GM21717 (cell line): ENCODE measurements around the gene CRACDL.

Experiments used
- ATAC-seq: cut with Tn5 transposase; IDR thresholded peaks from one replicate; pipeline ENCODE4 v1.9.1; 2021; ENCODE audit warnings: mild to moderate bottlenecking, moderate library complexity; ENCODE audit not compliant: unreplicated experiment

Gene CRACDL

DNA sequence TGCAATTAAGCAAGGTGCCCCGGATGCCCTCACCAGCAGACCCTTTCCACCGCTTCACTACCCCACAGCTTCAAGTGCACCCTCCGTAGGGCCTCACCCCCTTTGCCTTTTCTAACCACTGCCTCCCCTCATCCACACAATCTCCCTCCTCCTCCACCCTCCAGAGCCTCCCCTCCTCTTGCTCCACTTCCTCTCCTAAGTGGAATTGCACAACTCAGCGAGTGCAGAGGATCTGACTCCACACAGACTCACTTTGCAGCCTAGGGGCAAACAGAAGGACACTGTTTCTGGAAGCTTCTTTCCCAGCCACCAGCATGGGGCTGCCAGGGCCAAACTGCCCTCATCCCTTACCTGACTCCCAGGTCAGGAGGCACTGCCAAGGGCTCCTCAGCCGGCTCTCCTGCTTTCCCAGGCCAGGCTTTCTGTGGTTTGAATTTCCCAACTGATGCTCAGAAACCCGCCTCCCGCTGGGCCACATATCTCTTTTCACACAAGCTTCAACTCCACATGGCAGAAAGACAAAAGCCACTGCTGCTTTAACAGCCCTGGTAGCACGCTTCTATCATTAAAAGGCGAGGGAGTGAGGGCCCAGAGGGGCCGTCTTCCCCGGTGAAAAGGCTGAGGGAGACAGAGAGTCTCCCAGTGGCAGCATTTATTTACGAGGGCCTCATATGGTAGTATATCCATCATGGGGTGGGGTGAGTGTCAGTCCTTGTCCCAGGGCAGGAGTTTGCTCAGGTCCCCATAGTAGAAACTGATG is 130.4 kb downstream of the CRACDL start:
- no peak for ATAC-seq

DNA sequence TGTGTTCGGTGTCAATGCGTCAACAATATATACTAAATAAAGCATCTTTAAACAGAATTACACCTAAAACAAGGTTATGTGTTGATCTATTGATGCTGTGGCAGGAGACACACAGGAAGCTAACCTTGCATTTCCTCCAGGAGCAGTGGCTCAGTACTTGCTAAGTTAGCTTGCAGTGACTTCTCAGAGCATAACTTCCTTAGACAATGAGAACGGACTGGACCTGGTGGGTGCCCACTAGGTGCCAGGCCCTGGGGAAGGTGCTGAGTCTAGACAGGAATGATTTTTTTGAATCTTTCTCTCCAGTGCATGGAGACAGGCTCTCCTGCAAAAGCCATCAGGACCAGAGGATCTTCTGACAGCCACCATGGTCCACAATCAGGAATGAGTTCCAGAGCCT is 131.3 kb downstream of the CRACDL start:
- no peak for ATAC-seq

GRCh38 chr2:98804265-98804650 is 131.8 kb downstream of the CRACDL start:
- no peak for ATAC-seq

GRCh38 chr2:98803405-98804264 is 132.4 kb downstream of the CRACDL start:
- no peak for ATAC-seq

DNA sequence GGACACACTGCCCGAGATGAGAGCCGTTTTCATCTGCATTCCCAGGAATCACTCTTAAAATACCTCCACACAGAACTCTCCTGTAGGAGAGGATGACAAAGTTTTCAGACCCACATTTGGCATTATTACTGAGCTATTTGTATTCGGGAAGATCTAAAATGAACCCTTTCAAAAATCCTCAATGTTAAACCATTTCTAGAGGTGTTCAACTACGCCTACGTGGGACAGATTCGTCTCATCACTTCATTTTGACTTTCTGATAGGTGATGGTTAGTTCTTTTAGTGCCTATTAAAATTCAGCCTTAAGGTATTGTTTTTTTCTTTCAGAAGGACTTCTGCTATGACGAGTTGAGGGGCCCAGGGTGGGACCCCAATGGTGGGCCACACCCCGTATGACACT is 133.7 kb downstream of the CRACDL start:
- ATAC-seq: no peak

DNA sequence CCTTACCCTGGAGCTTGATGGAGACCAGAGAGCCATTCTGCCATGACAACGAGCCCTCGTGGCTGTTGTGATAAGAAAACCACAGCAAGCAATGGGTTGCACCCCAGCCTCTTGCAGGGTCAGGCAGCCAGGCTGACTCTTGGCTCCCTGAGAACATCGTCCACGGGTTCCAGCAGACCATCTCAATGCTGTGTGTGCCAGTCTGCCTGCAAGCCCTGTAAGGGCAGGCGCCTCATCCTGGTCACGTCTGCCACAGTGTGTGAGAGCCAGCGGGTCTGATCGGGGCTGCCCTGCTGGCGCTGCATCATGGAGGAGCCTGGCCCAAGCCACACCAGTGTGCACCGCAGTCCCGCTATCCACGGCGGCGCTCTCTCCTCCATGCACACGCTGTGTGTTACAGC is 134.1 kb downstream of the CRACDL start:
- no peak for ATAC-seq

DNA sequence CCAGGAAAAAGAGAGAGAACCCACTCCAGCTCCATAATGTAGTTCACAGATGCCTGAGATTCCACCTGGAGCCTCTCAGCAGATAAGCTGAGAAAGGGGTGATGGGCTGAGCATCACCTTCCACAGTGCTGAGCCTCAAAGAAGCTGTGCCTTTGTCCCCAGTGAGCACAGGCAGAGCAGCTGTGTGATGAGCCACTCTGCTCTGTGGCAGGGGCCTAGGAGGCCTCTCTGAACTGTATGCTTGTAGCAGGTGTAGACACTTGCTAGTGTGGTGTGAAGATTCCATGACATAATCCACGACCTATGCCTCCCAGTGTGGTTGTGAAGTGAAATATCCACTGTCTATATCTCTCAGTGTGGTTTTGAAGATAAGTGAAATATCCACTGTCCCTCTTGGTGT is 134.7 kb downstream of the CRACDL start:
- ATAC-seq: no peak

GRCh38 chr2:98800330-98801064 is 135.5 kb downstream of the CRACDL start:
- ATAC-seq: no peak

GRCh38 chr2:98799375-98800329 is 136.4 kb downstream of the CRACDL start:
- ATAC-seq: no peak

DNA sequence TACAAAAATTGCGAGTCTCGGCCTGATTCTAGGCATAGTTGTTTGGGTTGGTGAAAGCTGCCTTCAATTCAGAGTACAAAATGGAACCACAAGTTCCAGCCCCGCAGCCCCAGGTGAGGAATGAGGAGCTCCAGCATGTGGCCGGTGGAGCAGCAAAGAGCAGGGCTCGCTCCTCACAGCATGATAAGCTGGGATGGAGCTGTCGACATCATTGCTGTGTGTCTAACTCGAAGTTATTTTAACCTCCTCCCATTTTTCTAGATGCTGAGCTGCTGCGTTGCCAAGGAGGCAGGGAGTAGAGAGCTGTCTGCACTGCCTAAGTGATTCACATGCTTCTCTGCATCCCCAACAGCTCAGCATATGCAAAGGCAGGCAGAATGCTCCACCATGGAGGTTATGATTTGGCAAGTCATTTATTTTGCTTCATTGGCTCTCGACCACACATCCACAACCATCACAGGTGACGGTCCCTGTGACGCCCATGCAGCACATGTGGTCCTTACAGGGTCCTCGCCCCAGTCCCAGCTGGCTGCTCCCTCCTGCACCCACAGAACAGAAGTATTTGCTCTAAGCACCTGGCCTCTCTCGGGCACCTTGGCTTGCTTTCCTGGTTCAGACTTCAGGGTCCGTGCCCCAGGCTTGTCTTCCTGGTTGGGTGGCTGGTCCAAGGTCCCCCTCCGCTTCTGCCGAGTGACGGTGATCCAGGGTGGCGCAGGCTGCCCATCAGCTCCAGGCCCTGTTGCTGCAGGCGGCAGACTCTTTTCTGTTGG is 139.1 kb downstream of the CRACDL start:
- no peak for ATAC-seq

GRCh38 chr2:98795891-98796676 is 139.9 kb downstream of the CRACDL start:
- ATAC-seq: no peak

- no peak for ATAC-seq
Observed at GRCh38 chr2:98793897-98794830, 141.9 kb downstream of the CRACDL start.

- no peak for ATAC-seq
Observed at GRCh38 chr2:98793275-98793674, 142.8 kb downstream of the CRACDL start.

- no peak for ATAC-seq
Observed at GRCh38 chr2:98790221-98790620, 145.8 kb downstream of the CRACDL start.

GRCh38 chr2:98787700-98788099 is 148.3 kb downstream of the CRACDL start:
- ATAC-seq: no peak

GRCh38 chr2:98786179-98786578 is 149.8 kb downstream of the CRACDL start:
- ATAC-seq: no peak

- no peak for ATAC-seq
Observed at GRCh38 chr2:98782570-98782969, 153.5 kb downstream of the CRACDL start.

DNA sequence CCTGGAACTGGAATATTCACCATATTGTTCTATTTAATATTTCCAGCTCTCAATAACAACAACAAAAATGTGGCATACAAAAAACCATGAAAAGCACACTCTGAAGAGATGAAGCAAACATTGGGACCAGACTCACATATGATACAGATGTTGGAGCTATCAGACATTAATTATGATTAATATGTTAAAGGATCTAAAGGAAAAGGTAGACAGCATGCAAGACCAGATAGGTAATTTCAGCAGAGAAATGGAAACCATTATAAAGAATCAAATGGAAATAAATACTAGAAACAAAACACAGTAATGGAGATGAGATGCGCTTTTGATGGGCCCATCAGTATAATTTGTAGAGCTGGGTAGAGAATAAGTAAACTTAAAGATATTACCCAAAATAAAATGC is 154.2 kb downstream of the CRACDL start:
- ATAC-seq: no peak
